HFFc6 (cell line): ENCODE results near the gene ATP2C2. TPM values are rescaled to one million over a fixed set of nuclear protein-coding genes. Genes with fewer than 3 reads are reported as not detected.

Experiments used
- DNase-seq: peaks from one replicate; pipeline ENCODE4 v3.0.0-alpha.2; 2018
- H3K27ac Mint-ChIP-seq: 2 replicates; pipeline ENCODE4 v1.8.0; 2020; ENCODE audit warnings: mild to moderate bottlenecking, mixed read lengths
- H3K27me3 Mint-ChIP-seq: 2 replicates; pipeline ENCODE4 v1.8.0; 2021; ENCODE audit warnings: mild to moderate bottlenecking, moderate library complexity, mixed read lengths; ENCODE audit not compliant: insufficient read depth
- H3K36me3 Mint-ChIP-seq: 2 replicates; pipeline ENCODE4 v1.8.0; 2021; ENCODE audit warnings: low read depth, mixed read lengths
- H3K4me1 Mint-ChIP-seq: 2 replicates; pipeline ENCODE4 v1.8.0; 2020; ENCODE audit warnings: low read depth, mixed read lengths
- H3K4me3 Mint-ChIP-seq: 2 replicates; pipeline ENCODE4 v1.8.0; 2020; ENCODE audit warnings: mild to moderate bottlenecking, moderate library complexity, mixed read lengths
- H3K9me3 Mint-ChIP-seq: 2 replicates; pipeline ENCODE4 v1.8.0; 2020; ENCODE audit warnings: mild to moderate bottlenecking, mixed read lengths
- CTCF ChIP-seq: fragments of 200-600 bp; sonication (generic); IDR thresholded peaks from 2 replicates; pipeline ENCODE4 v1.5.0; 2021; ENCODE audit warnings: antibody characterized with exemption, mild to moderate bottlenecking
- total RNA-seq, 6 experiments: library from RNA; stranded (reverse); fragmentation: NEBNext Ultra II Directional; extraction: Animal tissue kit (Norgen Biotek cat#: 25700); gene quantifications; 2 replicates in 1 of 6; 3 replicates in 5 of 6; pipeline ENCODE4 v1.2.3, GENCODE V29; 2021

Gene ATP2C2
- total RNA-seq, 6 experiments from 2014 or later: not detected

- Mint-ChIP-seq H3K27ac (no peak overlapping the region), H3K36me3 (no peaks in the 10 kb centered on the region), H3K4me3 (no peak overlapping the region), H3K4me1 (peaks cover 14% of the 10 kb centered on the region; the same call in 1 of the 2 replicates), H3K9me3 (no peaks in the 10 kb centered on the region), H3K27me3 (peaks cover 35% of the 10 kb centered on the region)
- TF ChIP-seq CTCF: no peak
- DNase-seq: peak; percentile 9
These were observed 11.1 kb upstream of the ATP2C2 start for GRCh38 chr16:84357191-84357651.

- H3K4me3 Mint-ChIP-seq: no peak overlapping the region
These were observed 9.6 kb upstream of the ATP2C2 start for GRCh38 chr16:84358601-84359295.

GRCh38 chr16:84359326-84359725, 9.0 kb upstream of the ATP2C2 start:
- no peak for TF ChIP-seq CTCF

More at GRCh38 chr16:84358601-84359295, 9.6 kb upstream of the ATP2C2 start:
- Mint-ChIP-seq H3K27me3 (peaks cover 35% of the 10 kb centered on the region), H3K27ac (no peak overlapping the region), H3K36me3 (no peaks in the 10 kb centered on the region), H3K9me3 (no peaks in the 10 kb centered on the region), H3K4me1 (peaks cover 14% of the 10 kb centered on the region; the same call in 1 of the 2 replicates)
- no peak for TF ChIP-seq CTCF
- no peak for DNase-seq

GRCh38 chr16:84360170-84360569, 8.2 kb upstream of the ATP2C2 start:
- Mint-ChIP-seq H3K27me3 (peaks cover 39% of the 10 kb centered on the region), H3K4me3 (no peak overlapping the region), H3K9me3 (no peaks in the 10 kb centered on the region), H3K27ac (no peak overlapping the region), H3K36me3 (no peaks in the 10 kb centered on the region), H3K4me1 (peaks cover 14% of the 10 kb centered on the region; the same call in 1 of the 2 replicates)
- DNase-seq: no peak
- no peak for TF ChIP-seq CTCF

More at GRCh38 chr16:84359326-84359725, 9.0 kb upstream of the ATP2C2 start:
- Mint-ChIP-seq H3K27me3 (peaks cover 39% of the 10 kb centered on the region), H3K9me3 (no peaks in the 10 kb centered on the region), H3K4me1 (peaks cover 14% of the 10 kb centered on the region; the same call in 1 of the 2 replicates), H3K27ac (no peak overlapping the region), H3K4me3 (no peak overlapping the region), H3K36me3 (no peaks in the 10 kb centered on the region)
- no peak for DNase-seq

GRCh38 chr16:84360748-84361147, 7.6 kb upstream of the ATP2C2 start:
- no peaks in the 10 kb centered on the region for H3K36me3 Mint-ChIP-seq
- no peak for DNase-seq
- no peak overlapping the region for H3K27ac Mint-ChIP-seq
- no peak for TF ChIP-seq CTCF
- H3K4me1 Mint-ChIP-seq: peaks cover 14% of the 10 kb centered on the region; the same call in 1 of the 2 replicates
- peaks cover 39% of the 10 kb centered on the region for H3K27me3 Mint-ChIP-seq
- no peaks in the 10 kb centered on the region for H3K9me3 Mint-ChIP-seq
- H3K4me3 Mint-ChIP-seq: no peak overlapping the region
